ENCODE measurements around the gene SIRT7. TPM values are rescaled to one million over a fixed set of nuclear protein-coding genes. Genes with fewer than 3 reads are reported as not detected.

SIRT7 gene
- total RNA-seq, 1 experiment from 2014 or later = 78.3 TPM

DNA sequence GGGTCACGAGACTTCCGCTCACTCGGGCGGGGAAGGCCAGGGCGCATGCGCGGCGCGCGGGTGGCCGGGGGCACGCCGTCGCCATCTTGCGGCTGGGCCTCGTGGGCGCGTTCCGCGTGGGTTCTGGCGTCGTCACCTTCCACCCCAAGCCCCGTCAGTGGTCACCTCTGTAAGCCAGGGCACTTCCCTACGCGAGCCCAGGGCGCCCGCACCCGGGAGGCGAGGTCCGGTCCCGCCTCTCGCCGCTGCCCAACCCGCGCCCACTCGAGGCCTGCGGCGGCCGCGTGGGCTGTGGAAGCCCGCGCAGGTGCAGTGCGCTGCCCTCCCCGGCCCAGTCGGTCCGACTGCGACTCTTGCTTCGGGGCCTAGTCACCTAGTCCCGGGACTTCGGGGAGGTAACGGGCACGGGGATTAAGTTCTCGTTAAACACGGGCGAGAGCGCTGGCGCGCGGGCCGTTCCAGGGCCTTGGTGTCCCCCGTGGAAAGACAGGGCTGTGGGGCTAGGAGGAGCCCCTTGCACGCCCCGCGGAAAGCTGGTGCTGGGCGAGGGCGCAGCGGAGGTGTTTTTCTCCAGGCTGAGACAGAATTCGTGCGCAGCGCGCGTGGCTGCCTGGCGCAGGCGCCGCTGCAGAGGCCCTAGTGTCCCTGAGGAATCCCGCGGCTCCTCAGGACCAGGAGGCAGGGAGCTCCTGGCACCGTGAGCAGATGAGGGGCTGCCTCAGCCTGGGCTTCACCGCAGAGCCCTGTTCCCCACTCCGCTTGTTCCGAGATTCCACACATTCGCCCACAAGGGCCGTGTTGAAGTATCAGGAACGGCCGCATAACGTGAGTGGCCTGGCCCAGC is 46.4 kb downstream of the SIRT7 start:
- CTCF ChIA-PET = no interaction called here
- Histone ChIP-seq H3K4me2 (peak overlapping the region; percentile 95), H3K36me3 (ENCODE audit: low read depth) (no peaks in the 10 kb centered on the region), H3K79me2 (ENCODE audit: low read depth) (peaks cover 29% of the 10 kb centered on the region), H3F3A (ENCODE audit: insufficient read depth, low read depth) (peaks cover 53% of the 10 kb centered on the region), H3K9me2 (ENCODE audit: insufficient read depth) (no peaks in the 10 kb centered on the region), H3K9me3 (ENCODE audit: insufficient read depth, low read depth) (no peaks in the 10 kb centered on the region), H3K4me3 (peak overlapping the region; percentile 88), H4K20me1 (ENCODE audit: insufficient read depth) (peaks cover 17% of the 10 kb centered on the region), H2AFZ (peak overlapping the region; percentile 77), H3K4me1 (replicated peaks; ENCODE audit: insufficient read depth) (0 out of 2 replicates have a peak, but pooled peaks cover 14% of the 10 kb centered on the region), H3K27me3 (ENCODE audit: insufficient read depth, low read depth) (no peaks in the 10 kb centered on the region), H3K27ac (peak overlapping the region; percentile 87)
- intact Hi-C loops (cut with micrococcal nuclease; ENCODE audit: unreplicated experiment) = loop anchor here (2.0 kb wide), 1 partner anchor 151 kb away; the partner anchor contains the start of genes CENPX and LRRC45
- DNase-seq = peak; percentile 47 to 91
- no peak for TF ChIP-seq EZH2 (IDR thresholded peaks at IDR 0.05; ENCODE audit: low read depth)
- TF ChIP-seq, protein P1, sequence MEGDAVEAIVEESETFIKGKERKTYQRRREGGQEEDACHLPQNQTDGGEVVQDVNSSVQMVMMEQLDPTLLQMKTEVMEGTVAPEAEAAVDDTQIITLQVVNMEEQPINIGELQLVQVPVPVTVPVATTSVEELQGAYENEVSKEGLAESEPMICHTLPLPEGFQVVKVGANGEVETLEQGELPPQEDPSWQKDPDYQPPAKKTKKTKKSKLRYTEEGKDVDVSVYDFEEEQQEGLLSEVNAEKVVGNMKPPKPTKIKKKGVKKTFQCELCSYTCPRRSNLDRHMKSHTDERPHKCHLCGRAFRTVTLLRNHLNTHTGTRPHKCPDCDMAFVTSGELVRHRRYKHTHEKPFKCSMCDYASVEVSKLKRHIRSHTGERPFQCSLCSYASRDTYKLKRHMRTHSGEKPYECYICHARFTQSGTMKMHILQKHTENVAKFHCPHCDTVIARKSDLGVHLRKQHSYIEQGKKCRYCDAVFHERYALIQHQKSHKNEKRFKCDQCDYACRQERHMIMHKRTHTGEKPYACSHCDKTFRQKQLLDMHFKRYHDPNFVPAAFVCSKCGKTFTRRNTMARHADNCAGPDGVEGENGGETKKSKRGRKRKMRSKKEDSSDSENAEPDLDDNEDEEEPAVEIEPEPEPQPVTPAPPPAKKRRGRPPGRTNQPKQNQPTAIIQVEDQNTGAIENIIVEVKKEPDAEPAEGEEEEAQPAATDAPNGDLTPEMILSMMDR (conservative IDR thresholded peaks at IDR 0.05) = no peak; the same call in 1 of the 2 replicates
- TSS peak; percentile 63 for BruUV-seq (replicated peaks)
- POLR2A ChIA-PET (ENCODE audit: unreplicated experiment) = interaction anchor here (0.7 kb wide), 1 partner anchor 149 kb away, joined by 3 read pairs; no protein-coding TSS in a partner anchor

DNA sequence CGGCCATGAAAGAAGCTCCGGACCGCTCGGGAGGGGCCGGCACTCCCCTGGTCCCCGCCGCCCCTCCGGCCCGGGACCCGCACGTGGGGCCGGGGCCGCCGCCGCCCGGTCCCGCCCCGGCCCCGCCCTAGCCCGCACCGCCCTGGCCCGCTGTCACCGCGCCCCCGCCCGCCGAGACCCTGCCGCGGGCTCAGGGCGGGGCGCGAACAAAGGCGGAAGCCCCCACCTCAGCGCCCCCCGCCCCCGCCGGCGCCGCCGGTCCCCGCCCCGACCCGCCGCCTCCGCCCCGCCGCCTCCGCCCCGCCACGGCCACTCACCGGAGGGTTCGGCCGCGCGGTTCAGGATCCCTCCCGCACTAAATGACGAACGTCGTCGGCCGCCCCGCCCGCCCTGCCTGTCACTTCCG is 47.0 kb downstream of the SIRT7 start, which contains the start of gene ARHGDIA:
Gene ARHGDIA, minus strand, starts transcription at position 357 of the 406 bp plus-strand sequence. CDS start 1,407 bp downstream, outside the sequence.
- Histone ChIP-seq H3K36me3 (ENCODE audit: low read depth) (no peaks in the 10 kb centered on the region), H3K9me3 (ENCODE audit: insufficient read depth, low read depth) (no peaks in the 10 kb centered on the region), H3K27ac (peak within 1 kb of the TSS; percentile 87), H3K4me3 (peak within 1 kb of the TSS; percentile 88), H3K9me2 (ENCODE audit: insufficient read depth) (no peaks in the 10 kb centered on the region), H3K79me2 (ENCODE audit: low read depth) (peaks cover 29% of the 10 kb centered on the region), H3F3A (ENCODE audit: insufficient read depth, low read depth) (peaks cover 59% of the 10 kb centered on the region), H3K4me1 (replicated peaks; ENCODE audit: insufficient read depth) (0 out of 2 replicates have a peak, but pooled peaks cover 14% of the 10 kb centered on the region), H3K27me3 (ENCODE audit: insufficient read depth, low read depth) (no peaks in the 10 kb centered on the region), H4K20me1 (ENCODE audit: insufficient read depth) (peaks cover 17% of the 10 kb centered on the region), H2AFZ (peak within 1 kb of the TSS; percentile 77), H3K4me2 (peak within 1 kb of the TSS; percentile 95)
- TF ChIP-seq EZH2 (IDR thresholded peaks at IDR 0.05; ENCODE audit: low read depth) = no peak
- TF ChIP-seq, protein P1 (conservative IDR thresholded peaks at IDR 0.05) = no peak
- ChIA-PET CTCF (no interaction called here), POLR2A (ENCODE audit: unreplicated experiment) (interaction anchor here (0.5 kb wide), 1 partner anchor 511 kb away, joined by 11 read pairs; no protein-coding TSS in a partner anchor)
- intact Hi-C loops (cut with micrococcal nuclease; ENCODE audit: unreplicated experiment) = loop anchor here (2.0 kb wide), 1 partner anchor 152 kb away; the partner anchor contains the start of genes CENPX and LRRC45
- BruUV-seq (replicated peaks) = no TSS peak
- no peak for DNase-seq

DNA sequence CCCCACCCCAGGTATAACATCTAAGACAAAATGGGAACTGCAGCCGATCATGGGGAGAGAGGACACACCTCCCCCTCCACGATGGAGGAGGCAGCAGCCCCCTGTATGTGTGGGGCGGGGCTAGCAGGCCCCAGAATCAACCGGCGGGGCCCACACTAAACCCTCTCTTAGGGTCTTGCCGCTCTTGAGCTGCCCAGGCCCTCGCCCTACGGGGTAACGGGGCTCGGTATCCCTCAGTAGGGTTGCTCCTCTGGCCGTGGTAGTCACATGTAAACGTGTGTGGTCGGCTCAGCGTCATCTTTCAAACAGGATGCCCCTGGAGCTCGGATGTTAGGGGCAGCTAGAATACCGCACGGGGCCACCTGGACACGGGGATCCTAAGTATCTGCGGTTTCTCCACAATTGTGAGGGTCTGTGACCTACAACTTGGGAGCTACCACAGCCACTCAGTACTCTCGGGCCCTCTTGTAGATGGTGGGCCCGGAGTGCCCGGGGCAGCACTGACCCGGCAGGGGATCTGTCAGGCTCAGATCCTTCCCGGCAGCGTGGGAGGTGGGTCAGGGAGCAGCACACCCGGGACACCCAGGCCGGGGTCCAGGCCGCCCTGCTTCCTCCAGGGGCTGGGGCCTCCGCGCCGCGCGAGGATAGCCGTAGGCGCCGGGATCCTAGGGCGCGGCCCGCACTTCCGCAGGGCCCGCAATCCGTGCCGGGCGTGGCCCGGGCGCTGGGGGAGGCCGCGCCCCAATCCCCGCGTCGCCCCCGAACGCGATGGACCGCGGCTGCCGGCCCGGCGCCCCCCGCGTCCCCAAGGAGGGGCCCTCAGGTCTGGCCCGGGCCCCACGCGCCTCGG is 47.6 kb downstream of the SIRT7 start:
- CTCF ChIA-PET = interaction anchor here (0.8 kb wide), 1 partner anchor 59 kb away, joined by 3 read pairs; no protein-coding TSS in a partner anchor
- DNase-seq = peak in 1 of 2 experiments; percentile 46
- Histone ChIP-seq H3F3A (ENCODE audit: insufficient read depth, low read depth) (peaks cover 65% of the 10 kb centered on the region), H3K4me3 (peak overlapping the region; percentile 67), H3K9me3 (ENCODE audit: insufficient read depth, low read depth) (no peaks in the 10 kb centered on the region), H3K27ac (peak overlapping the region; percentile 59), H3K4me2 (peak overlapping the region; percentile 80), H4K20me1 (ENCODE audit: insufficient read depth) (peaks cover 19% of the 10 kb centered on the region), H3K27me3 (ENCODE audit: insufficient read depth, low read depth) (no peaks in the 10 kb centered on the region), H3K79me2 (ENCODE audit: low read depth) (peaks cover 29% of the 10 kb centered on the region), H3K9me2 (ENCODE audit: insufficient read depth) (no peaks in the 10 kb centered on the region), H3K4me1 (replicated peaks; ENCODE audit: insufficient read depth) (0 out of 2 replicates have a peak, but pooled peaks cover 14% of the 10 kb centered on the region), H2AFZ (no peak overlapping the region), H3K36me3 (ENCODE audit: low read depth) (no peaks in the 10 kb centered on the region)
- POLR2A ChIA-PET (ENCODE audit: unreplicated experiment) = interaction anchor here (0.5 to 0.6 kb wide), 2 partner anchors 14 to 510 kb away, joined by 11 to 12 read pairs; no protein-coding TSS in a partner anchor
- TF ChIP-seq, protein P1 (conservative IDR thresholded peaks at IDR 0.05) = no peak
- no peak for TF ChIP-seq EZH2 (IDR thresholded peaks at IDR 0.05; ENCODE audit: low read depth)
- intact Hi-C loops (cut with micrococcal nuclease; ENCODE audit: unreplicated experiment) = loop anchor here (2.0 kb wide), 1 partner anchor 152 kb away; the partner anchor contains the start of genes CENPX and LRRC45
- BruUV-seq (replicated peaks) = no TSS peak
